HL-60 (cell line): ENCODE results near the gene DNAL1.

Source experiments
- GABPA ChIP-seq: IDR thresholded peaks from 2 replicates; pipeline ENCODE4 v1.6.1; 2012; ENCODE audit warnings: low read depth
- POLR2AphosphoS5 ChIP-seq: IDR thresholded peaks from 2 replicates; pipeline ENCODE4 v1.6.1; 2012; ENCODE audit warnings: low read depth
- TF ChIP-seq, protein P1 (sequence below): IDR thresholded peaks from one replicate; pipeline ENCODE4 v1.5.1; 2011; ENCODE audit warnings: low read length, control low read depth, inconsistent platforms; ENCODE audit not compliant: insufficient read depth
- TF ChIP-seq, protein P2 (sequence below): IDR thresholded peaks from 2 replicates; pipeline ENCODE4 v1.6.1; 2012; ENCODE audit warnings: low read depth; ENCODE audit not compliant: insufficient replicate concordance

DNA sequence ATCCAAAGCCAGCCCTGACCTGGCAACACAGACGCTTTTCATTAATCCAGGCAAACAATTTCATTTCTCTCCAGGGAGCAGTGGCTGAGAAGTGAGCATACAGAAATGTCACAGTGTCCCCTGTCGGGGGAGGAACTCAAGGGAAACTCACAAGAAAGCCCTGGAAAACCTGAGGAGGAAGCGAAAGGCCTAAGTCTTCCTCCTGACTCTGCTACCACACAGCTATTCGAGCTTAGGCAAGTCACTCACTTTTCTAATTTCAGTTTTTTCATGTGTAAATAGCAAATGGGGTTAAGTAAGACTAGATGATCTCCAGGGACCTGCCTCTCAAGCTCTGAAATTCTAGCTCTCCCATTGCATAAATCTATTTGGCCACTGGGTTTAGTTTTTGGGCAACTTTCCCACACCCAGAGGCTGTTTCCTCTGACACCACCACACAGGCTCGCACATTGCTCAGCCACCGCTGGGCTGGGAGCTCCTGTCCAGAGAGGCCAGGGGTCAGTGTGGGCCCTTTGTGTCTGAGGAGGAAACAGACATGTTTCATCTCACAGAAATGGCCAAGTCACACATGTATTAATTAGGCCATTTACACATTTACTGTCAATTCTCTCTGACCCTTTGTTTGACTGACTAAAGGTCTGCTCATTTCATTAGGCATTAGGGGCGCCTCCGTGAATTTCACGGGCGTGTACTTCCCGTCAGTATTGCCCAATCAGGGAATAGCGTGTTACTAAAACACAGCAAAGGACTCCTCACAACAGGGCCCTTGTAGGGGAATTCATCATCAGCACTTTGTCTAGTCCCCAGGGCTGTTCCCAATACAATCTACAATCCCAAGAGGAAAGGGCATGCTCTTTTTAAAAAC is 79.2 kb downstream of the DNAL1 start:
- TF ChIP-seq, protein P1, sequence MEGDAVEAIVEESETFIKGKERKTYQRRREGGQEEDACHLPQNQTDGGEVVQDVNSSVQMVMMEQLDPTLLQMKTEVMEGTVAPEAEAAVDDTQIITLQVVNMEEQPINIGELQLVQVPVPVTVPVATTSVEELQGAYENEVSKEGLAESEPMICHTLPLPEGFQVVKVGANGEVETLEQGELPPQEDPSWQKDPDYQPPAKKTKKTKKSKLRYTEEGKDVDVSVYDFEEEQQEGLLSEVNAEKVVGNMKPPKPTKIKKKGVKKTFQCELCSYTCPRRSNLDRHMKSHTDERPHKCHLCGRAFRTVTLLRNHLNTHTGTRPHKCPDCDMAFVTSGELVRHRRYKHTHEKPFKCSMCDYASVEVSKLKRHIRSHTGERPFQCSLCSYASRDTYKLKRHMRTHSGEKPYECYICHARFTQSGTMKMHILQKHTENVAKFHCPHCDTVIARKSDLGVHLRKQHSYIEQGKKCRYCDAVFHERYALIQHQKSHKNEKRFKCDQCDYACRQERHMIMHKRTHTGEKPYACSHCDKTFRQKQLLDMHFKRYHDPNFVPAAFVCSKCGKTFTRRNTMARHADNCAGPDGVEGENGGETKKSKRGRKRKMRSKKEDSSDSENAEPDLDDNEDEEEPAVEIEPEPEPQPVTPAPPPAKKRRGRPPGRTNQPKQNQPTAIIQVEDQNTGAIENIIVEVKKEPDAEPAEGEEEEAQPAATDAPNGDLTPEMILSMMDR, result no peak
- TF ChIP-seq GABPA (no peak), POLR2AphosphoS5 (no peak)
- TF ChIP-seq, protein P2, sequence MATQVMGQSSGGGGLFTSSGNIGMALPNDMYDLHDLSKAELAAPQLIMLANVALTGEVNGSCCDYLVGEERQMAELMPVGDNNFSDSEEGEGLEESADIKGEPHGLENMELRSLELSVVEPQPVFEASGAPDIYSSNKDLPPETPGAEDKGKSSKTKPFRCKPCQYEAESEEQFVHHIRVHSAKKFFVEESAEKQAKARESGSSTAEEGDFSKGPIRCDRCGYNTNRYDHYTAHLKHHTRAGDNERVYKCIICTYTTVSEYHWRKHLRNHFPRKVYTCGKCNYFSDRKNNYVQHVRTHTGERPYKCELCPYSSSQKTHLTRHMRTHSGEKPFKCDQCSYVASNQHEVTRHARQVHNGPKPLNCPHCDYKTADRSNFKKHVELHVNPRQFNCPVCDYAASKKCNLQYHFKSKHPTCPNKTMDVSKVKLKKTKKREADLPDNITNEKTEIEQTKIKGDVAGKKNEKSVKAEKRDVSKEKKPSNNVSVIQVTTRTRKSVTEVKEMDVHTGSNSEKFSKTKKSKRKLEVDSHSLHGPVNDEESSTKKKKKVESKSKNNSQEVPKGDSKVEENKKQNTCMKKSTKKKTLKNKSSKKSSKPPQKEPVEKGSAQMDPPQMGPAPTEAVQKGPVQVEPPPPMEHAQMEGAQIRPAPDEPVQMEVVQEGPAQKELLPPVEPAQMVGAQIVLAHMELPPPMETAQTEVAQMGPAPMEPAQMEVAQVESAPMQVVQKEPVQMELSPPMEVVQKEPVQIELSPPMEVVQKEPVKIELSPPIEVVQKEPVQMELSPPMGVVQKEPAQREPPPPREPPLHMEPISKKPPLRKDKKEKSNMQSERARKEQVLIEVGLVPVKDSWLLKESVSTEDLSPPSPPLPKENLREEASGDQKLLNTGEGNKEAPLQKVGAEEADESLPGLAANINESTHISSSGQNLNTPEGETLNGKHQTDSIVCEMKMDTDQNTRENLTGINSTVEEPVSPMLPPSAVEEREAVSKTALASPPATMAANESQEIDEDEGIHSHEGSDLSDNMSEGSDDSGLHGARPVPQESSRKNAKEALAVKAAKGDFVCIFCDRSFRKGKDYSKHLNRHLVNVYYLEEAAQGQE, result no peak
